ENCODE results near the gene FAM210B.

DNA sequence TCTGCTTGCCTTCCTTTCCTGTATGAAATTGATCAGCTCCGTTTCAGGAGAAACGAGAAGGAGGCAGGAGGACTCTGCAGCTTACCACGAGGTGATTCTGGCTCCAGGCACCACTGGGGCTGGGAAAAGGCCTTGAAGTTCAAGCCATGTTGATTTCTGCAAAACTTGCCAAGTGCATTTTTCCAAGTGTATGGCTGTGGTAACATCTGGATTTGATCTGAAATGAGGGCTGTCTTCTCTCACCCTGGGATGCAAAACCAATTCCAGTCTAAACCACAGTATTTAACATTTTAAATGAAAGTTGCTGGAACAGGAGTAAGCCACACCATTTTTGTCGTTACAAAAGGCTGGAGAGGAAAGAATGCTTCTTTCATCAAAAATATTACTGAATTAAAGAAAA is 36.1 kb upstream of the FAM210B start:
- no peak for TF ChIP-seq CTCF (conservative IDR thresholded peaks at IDR 0.05 in 1 of 2, IDR thresholded peaks at IDR 0.05 in 1 of 2; ENCODE audit: low read depth in 1 of 2, low read length in 2 of 2)
- no peak for TF ChIP-seq EZH2 (IDR thresholded peaks at IDR 0.05; ENCODE audit: low read length, missing control alignments)
